GM12864 (cell line): ENCODE results near the gene SUGCT.

Experiments used
- DNase-seq: peaks from one replicate; pipeline ENCODE4 v3.0.0-alpha.2; 2011; ENCODE audit warnings: low read depth
- H3K4me3 ChIP-seq: 2 replicates; pipeline ENCODE4 v1.5.1; 2011; ENCODE audit warnings: mild to moderate bottlenecking, low read depth, low read length, control low read depth
- TF ChIP-seq, protein P1 (sequence below): IDR thresholded peaks from 2 replicates; pipeline ENCODE4 v1.5.1; 2011; ENCODE audit warnings: low read depth, mild to moderate bottlenecking, moderate library complexity, low read length, control low read depth, inconsistent platforms; ENCODE audit errors: missing control alignments

SUGCT gene

DNA sequence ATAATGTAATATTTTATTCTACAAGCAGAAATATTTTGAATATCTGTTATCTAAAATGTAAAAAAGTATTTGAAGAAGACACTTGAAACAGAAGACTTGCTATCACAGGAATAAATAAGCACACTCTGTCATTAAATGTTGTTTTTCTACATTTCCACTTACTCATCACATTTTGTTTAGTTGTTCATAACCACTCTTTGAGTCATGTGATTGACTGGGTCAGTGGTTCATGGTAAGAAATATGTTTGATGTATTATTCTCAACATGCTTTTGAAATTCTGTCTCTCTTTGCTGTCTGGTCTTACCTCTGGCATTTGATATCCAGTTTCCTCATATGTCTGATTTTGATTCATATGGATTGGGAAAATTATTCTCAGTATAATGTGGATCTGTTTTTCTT is 171.8 kb downstream of the SUGCT start:
- TF ChIP-seq, protein P1, sequence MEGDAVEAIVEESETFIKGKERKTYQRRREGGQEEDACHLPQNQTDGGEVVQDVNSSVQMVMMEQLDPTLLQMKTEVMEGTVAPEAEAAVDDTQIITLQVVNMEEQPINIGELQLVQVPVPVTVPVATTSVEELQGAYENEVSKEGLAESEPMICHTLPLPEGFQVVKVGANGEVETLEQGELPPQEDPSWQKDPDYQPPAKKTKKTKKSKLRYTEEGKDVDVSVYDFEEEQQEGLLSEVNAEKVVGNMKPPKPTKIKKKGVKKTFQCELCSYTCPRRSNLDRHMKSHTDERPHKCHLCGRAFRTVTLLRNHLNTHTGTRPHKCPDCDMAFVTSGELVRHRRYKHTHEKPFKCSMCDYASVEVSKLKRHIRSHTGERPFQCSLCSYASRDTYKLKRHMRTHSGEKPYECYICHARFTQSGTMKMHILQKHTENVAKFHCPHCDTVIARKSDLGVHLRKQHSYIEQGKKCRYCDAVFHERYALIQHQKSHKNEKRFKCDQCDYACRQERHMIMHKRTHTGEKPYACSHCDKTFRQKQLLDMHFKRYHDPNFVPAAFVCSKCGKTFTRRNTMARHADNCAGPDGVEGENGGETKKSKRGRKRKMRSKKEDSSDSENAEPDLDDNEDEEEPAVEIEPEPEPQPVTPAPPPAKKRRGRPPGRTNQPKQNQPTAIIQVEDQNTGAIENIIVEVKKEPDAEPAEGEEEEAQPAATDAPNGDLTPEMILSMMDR = no peak
- DNase-seq = no peak

GRCh38 chr7:40310258-40310657 is 175.5 kb downstream of the SUGCT start:
- H3K4me3 ChIP-seq = no peak overlapping the region
- no peak for DNase-seq

More for the DNA sequence above, 171.8 kb downstream of the SUGCT start:
- H3K4me3 ChIP-seq = no peak overlapping the region

DNA sequence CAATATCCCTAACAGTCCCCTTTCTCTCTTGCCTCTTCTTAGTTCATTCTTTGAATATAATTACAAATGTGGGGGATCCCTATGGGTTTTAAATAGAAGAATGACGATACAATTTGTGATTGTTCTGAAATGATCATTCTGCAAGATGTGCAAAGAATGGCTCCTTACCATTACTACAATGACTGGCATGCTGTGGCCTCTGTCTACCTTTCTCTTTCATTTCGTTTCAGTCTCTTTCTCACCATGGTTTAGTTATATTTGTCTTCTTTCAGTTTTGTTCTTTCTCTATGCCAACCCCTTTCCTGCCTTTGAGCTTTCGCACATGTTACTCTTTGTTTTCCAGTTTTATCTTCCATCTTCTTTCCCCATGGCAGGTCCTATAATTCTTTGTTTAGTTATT is 176.5 kb downstream of the SUGCT start:
- TF ChIP-seq, protein P1 = no peak
- DNase-seq = peak; percentile 3
- H3K4me3 ChIP-seq = no peak overlapping the region

More at GRCh38 chr7:40310258-40310657, 175.5 kb downstream of the SUGCT start:
- TF ChIP-seq, protein P1 = no peak

DNA sequence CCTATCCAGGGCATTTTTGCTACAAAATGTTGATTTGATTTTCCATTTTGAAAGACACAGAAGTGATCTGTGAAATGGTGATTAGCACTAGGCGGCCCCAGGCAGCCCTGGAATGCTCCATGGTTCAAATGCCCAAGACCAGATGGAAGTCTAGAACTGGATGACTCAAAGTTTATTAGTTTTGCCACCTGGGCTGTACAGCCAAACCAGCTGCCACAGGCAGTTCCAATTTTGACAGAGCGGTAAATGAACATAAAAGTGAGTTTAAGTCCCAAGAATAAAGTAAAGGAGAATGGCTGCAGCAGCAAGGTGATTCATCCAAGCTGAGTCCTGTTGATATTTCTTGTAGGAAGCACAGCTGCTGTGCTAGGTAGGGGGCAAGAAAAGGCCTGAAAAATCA is 180.5 kb downstream of the SUGCT start:
- no peak for DNase-seq
- no peak overlapping the region for H3K4me3 ChIP-seq
- TF ChIP-seq, protein P1 = no peak

GRCh38 chr7:40316176-40316575 is 181.4 kb downstream of the SUGCT start:
- TF ChIP-seq, protein P1 = no peak
- no peak for DNase-seq

GRCh38 chr7:40324914-40325313 is 190.1 kb downstream of the SUGCT start:
- TF ChIP-seq, protein P1 = no peak
- no peak for DNase-seq
- no peak overlapping the region for H3K4me3 ChIP-seq

More at GRCh38 chr7:40316176-40316575, 181.4 kb downstream of the SUGCT start:
- H3K4me3 ChIP-seq = no peak overlapping the region

- TF ChIP-seq, protein P1 = no peak
- no peak overlapping the region for H3K4me3 ChIP-seq
- no peak for DNase-seq
Measured at GRCh38 chr7:40327113-40327512, 192.3 kb downstream of the SUGCT start.
